Measurements from ENCODE around the gene KCND1. TPM values are rescaled to one million over a fixed set of nuclear protein-coding genes. Genes with fewer than 3 reads are reported as not detected.

The KCND1 gene
- total RNA-seq, 3 donors from 2014 or later (not counting 1 experiment from before 2014, with no cell fraction given), result 2.7 to 3.6 (median 3.0) TPM

DNA sequence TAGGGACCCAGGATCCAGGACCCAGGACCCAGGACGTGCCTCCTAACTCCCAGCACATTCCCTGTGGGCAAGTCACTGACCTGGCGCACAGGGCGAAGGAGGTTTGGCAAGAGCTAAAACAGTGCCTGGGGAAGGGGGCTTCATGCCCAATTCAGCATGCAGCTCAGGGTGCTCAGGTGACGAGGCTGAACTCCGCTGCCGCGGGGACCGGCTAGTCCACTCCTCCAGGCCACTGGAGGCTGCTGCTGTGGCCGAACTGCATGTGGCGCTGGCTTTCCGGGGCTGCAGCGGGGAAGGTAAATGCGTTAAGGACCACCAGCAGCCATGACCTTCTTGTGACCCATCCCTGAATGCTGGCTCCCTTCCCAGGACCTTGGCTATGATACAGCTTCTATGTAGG, 47.9 kb downstream of the KCND1 start:
- WGBS (ENCODE audit: insufficient coverage), result 73% methylated on average over 13 of the region's 13 CpGs
- H3K27me3 Mint-ChIP-seq (ENCODE audit: low read depth in 2 of 2), result no peaks in the 10 kb centered on the region
- peak overlapping the region; percentile 43 for H3K4me3 Mint-ChIP-seq
- H3K27ac ChIP-seq (ENCODE audit: low read length), result peak overlapping the region; percentile 57
- no peak for ATAC-seq
- TF ChIP-seq, protein P1, sequence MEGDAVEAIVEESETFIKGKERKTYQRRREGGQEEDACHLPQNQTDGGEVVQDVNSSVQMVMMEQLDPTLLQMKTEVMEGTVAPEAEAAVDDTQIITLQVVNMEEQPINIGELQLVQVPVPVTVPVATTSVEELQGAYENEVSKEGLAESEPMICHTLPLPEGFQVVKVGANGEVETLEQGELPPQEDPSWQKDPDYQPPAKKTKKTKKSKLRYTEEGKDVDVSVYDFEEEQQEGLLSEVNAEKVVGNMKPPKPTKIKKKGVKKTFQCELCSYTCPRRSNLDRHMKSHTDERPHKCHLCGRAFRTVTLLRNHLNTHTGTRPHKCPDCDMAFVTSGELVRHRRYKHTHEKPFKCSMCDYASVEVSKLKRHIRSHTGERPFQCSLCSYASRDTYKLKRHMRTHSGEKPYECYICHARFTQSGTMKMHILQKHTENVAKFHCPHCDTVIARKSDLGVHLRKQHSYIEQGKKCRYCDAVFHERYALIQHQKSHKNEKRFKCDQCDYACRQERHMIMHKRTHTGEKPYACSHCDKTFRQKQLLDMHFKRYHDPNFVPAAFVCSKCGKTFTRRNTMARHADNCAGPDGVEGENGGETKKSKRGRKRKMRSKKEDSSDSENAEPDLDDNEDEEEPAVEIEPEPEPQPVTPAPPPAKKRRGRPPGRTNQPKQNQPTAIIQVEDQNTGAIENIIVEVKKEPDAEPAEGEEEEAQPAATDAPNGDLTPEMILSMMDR (IDR thresholded peaks at IDR 0.05), result no peak
- no peaks in the 10 kb centered on the region for H3K36me3 Mint-ChIP-seq
- peaks cover 11% of the 10 kb centered on the region for H3K36me3 ChIP-seq (ENCODE audit: control insufficient read depth, insufficient read depth, low read length)
- peaks cover 77% of the 10 kb centered on the region for H3K4me1 ChIP-seq (ENCODE audit: control insufficient read depth, insufficient read depth, low read length)
- peak overlapping the region; percentile 57 to 86 for H3K27ac Mint-ChIP-seq
- intact Hi-C loops (cut with micrococcal nuclease), result no loop called here
- DNase-seq, result no peak
- no peaks in the 10 kb centered on the region for H3K27me3 ChIP-seq (ENCODE audit: control insufficient read depth, insufficient read depth, low read length)
- H3K9me3 Mint-ChIP-seq, result no peaks in the 10 kb centered on the region
- no peak overlapping the region for H3K4me3 ChIP-seq (ENCODE audit: low read length)
- H3K4me1 Mint-ChIP-seq, result peaks cover 34 to 44% of the 10 kb centered on the region in 2 donors
- H3K9me3 ChIP-seq (ENCODE audit: control insufficient read depth, insufficient read depth, low read length), result no peaks in the 10 kb centered on the region

DNA sequence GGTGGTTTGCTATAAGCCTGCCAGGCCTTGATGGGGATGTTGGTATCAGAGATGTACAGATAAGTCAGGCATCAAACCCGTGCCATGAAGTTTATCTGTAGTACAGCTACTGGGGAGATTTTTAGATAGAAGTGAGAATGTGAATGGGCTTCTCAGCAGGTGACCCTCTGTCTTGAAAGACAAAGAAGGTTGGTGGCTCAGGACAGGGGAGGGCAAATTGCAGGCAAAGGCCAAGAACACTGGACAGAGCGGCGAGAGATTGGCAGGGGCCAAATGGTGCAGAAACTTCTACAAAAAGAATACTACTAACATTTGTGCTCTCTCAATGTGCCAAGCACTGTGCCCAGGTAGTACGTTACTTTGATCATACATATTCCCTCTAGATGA, 50.9 kb downstream of the KCND1 start:
- no peaks in the 10 kb centered on the region for H3K9me3 ChIP-seq (ENCODE audit: control insufficient read depth, insufficient read depth, low read length)
- Mint-ChIP-seq H3K4me1 (peaks cover 44 to 60% of the 10 kb centered on the region in 2 donors), H3K4me3 (peak overlapping the region; percentile 91), H3K27ac (peak overlapping the region; percentile 96 to 99), H3K36me3 (no peaks in the 10 kb centered on the region), H3K27me3 (ENCODE audit: low read depth in 2 of 2) (no peaks in the 10 kb centered on the region), H3K9me3 (no peaks in the 10 kb centered on the region)
- H3K27me3 ChIP-seq (ENCODE audit: control insufficient read depth, insufficient read depth, low read length), result no peaks in the 10 kb centered on the region
- WGBS (ENCODE audit: insufficient coverage), result 83% methylated on average over 3 of the region's 4 CpGs
- H3K27ac ChIP-seq (ENCODE audit: low read length), result peak overlapping the region; percentile 92
- peaks cover 82% of the 10 kb centered on the region for H3K4me1 ChIP-seq (ENCODE audit: control insufficient read depth, insufficient read depth, low read length)
- H3K4me3 ChIP-seq (ENCODE audit: low read length), result no peak overlapping the region
- no peak for ATAC-seq
- TF ChIP-seq, protein P1 (IDR thresholded peaks at IDR 0.05), result no peak
- intact Hi-C loops (cut with micrococcal nuclease), result no loop called here
- H3K36me3 ChIP-seq (ENCODE audit: control insufficient read depth, insufficient read depth, low read length), result peaks cover 21% of the 10 kb centered on the region
- DNase-seq, result no peak

DNA sequence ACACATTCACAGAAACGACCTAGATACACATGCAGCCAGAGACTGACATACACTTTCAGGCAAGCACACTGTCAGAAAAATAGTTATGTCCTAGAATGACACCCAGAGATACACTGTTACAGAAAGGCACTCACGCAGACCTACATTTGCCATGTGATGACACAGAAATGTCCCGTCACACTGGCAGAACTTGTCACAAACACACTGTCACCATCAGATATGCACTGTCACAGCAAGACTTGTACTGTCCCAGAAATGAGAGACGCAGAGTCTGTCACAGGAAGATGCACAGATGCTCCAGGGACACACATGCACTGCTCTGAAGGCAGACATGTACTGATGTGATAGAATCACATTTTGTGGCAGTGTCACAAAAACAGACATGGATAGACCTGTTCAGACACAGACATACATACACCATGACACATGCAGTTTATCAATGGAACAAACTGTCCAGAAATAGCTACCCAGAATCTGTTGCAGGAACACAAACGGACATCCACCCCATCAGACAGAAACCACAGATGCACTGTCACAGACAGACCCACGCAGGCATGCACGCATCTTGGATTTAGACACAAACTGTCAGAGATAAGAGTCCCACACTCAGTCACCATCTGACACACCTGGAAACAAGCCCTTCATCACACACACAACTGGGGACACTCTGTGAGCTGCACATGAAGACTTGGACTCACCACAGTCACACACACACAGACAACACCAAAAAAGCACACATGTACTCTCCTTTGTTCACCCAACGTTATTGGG, 51.5 kb downstream of the KCND1 start:
- Mint-ChIP-seq H3K4me3 (peak overlapping the region; percentile 91), H3K27ac (peak overlapping the region; percentile 96 to 99), H3K4me1 (peaks cover 44 to 60% of the 10 kb centered on the region in 2 donors), H3K36me3 (no peaks in the 10 kb centered on the region), H3K9me3 (no peaks in the 10 kb centered on the region), H3K27me3 (ENCODE audit: low read depth in 2 of 2) (no peaks in the 10 kb centered on the region)
- TF ChIP-seq, protein P1 (IDR thresholded peaks at IDR 0.05), result no peak
- peak in 2 of 3 donors; percentile 8 to 33 for ATAC-seq
- intact Hi-C loops (cut with micrococcal nuclease), result loop anchor here (1.0 to 10.0 kb wide), 5 partner anchors 17 to 122 kb away; partner anchors contain the start of genes GRIPAP1, HDAC6 and TFE3
- peak in 1 of 2 donors; percentile 73 for DNase-seq
- Histone ChIP-seq H3K4me1 (ENCODE audit: control insufficient read depth, insufficient read depth, low read length) (peaks cover 82% of the 10 kb centered on the region), H3K4me3 (ENCODE audit: low read length) (peak overlapping the region; percentile 57), H3K27ac (ENCODE audit: low read length) (peak overlapping the region; percentile 92), H3K36me3 (ENCODE audit: control insufficient read depth, insufficient read depth, low read length) (peaks cover 22% of the 10 kb centered on the region), H3K9me3 (ENCODE audit: control insufficient read depth, insufficient read depth, low read length) (no peaks in the 10 kb centered on the region), H3K27me3 (ENCODE audit: control insufficient read depth, insufficient read depth, low read length) (no peaks in the 10 kb centered on the region)
- WGBS (ENCODE audit: insufficient coverage), result 5% methylated on average over 7 of the region's 8 CpGs

Data from natural killer cell (primary cell).